Stimulated activated CD4-positive, alpha-beta T cell treated with anti-CD3 and anti-CD28 coated beads, Interleukin-12 subunit alpha, Interleukin-12 subunit beta, amount 100 ng/mL, for 24 hours (primary cell): ENCODE results near the gene SPX.

Source experiments
- DNase-seq, 2 experiments: peaks; one replicate each; pipeline ENCODE4 v3.0.0-alpha.2; 2020; ENCODE audit warnings: low read depth in 2 of 2

The SPX gene

GRCh38 chr12:21526053-21526452, at the start of gene SPX:
SPX (plus strand) TSS chr12:21526296; CDS start chr12:21526473, 177 bp downstream.
- DNase-seq: no peak

- no peak for DNase-seq
Observed at GRCh38 chr12:21476949-21477348, 49.1 kb upstream of the SPX start.

- no peak for DNase-seq
Observed at GRCh38 chr12:21478756-21479455, 47.2 kb upstream of the SPX start.

GRCh38 chr12:21483531-21483930, 42.6 kb upstream of the SPX start:
- no peak for DNase-seq

- no peak for DNase-seq
Observed at GRCh38 chr12:21485998-21486397, 40.1 kb upstream of the SPX start.

GRCh38 chr12:21499765-21500164, 26.3 kb upstream of the SPX start:
- no peak for DNase-seq

GRCh38 chr12:21500786-21501257, 25.3 kb upstream of the SPX start:
- no peak for DNase-seq

- peak; percentile 82 for DNase-seq
Observed at GRCh38 chr12:21501258-21502163, 24.6 kb upstream of the SPX start, which contains the start of the genes GOLT1B and RECQL. GOLT1B (plus strand) TSS chr12:21501789; CDS start chr12:21501924, 135 bp downstream. RECQL (minus strand) TSS chr12:21501635; CDS start chr12:21499570, 2,065 bp downstream.

- DNase-seq: peak in 1 of 2 experiments; percentile 12
Observed at GRCh38 chr12:21502164-21502496, 24.0 kb upstream of the SPX start.

GRCh38 chr12:21502872-21503271, 23.2 kb upstream of the SPX start:
- DNase-seq: no peak

GRCh38 chr12:21505888-21506287, 20.2 kb upstream of the SPX start:
- DNase-seq: no peak

- DNase-seq: no peak
Observed at GRCh38 chr12:21507849-21508248, 18.2 kb upstream of the SPX start.

- no peak for DNase-seq
Observed at GRCh38 chr12:21509768-21510167, 16.3 kb upstream of the SPX start.

- DNase-seq: no peak
Observed at GRCh38 chr12:21516281-21516680, 9.8 kb upstream of the SPX start.

GRCh38 chr12:21518451-21518850, 7.6 kb upstream of the SPX start:
- DNase-seq: no peak

GRCh38 chr12:21521541-21521940, 4.6 kb upstream of the SPX start:
- no peak for DNase-seq

GRCh38 chr12:21523148-21523547, 2.9 kb upstream of the SPX start:
- DNase-seq: no peak

- DNase-seq: no peak
Observed at GRCh38 chr12:21526721-21527345, 737 bp downstream of the SPX start.

- DNase-seq: peak; percentile 30 to 48
Observed at GRCh38 chr12:21527451-21528180, 1.5 kb downstream of the SPX start.

- DNase-seq: no peak
Observed at GRCh38 chr12:21528953-21529352, 2.9 kb downstream of the SPX start.

GRCh38 chr12:21529456-21529855, 3.4 kb downstream of the SPX start:
- no peak for DNase-seq
